ENCODE results near the gene TMEM120B. TPM values are rescaled to one million over a fixed set of nuclear protein-coding genes. Genes with fewer than 3 reads are reported as not detected.

Gene TMEM120B
- total RNA-seq, 2 experiments from 2014 or later, result 12.4 to 21.5 TPM

DNA sequence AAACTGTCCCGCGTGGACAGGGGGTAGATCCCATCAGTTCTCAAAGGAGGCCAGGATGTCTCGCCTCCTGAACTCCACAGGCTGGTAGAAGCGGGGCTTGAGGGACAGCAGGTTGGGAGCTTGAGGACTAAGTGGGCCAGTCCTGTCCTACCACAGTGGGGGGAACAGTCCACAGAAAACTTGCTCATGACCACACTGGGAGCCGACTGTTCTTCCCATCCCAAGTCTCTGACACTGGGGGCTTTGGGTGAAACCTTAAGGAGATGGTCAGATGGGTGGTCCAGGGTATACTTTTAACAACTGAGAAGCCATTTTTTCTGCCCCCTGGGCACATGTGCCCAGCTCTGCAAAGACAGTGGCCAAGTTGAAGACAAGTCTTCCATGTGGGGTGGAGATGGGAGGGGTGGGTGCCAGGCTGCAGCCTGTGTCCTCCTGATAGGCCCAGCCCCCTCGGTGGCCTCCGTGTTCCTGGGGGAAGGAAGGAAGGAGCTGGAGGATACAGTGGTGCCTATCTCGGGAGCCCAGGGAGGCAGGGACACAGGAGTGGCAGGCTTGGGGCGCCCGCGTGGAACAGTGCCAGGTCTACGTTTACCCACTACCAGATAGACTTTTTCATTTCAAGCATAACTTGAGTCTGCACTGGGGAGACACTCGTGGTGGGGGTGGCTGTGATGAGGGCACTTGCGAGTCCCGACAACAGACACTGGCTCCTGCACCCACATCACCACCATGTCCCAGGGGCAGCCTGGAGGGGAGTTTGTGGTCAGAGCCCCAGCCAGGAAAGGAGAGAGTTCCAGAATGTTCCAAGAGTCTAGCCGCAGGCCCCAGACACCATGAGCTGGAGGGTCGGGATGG, 66.2 kb downstream of the TMEM120B start:
- Histone ChIP-seq H4K20me1 (ENCODE audit: insufficient read depth, low read length) (no peaks in the 10 kb centered on the region), H3K27ac (ENCODE audit: low read depth, low read length, poor library complexity, severe bottlenecking) (no peak overlapping the region), H3K9me3 (ENCODE audit: low read length) (no peaks in the 10 kb centered on the region), H2AFZ (ENCODE audit: low read length) (no peak overlapping the region), H3K4me2 (ENCODE audit: low read length) (no peak overlapping the region), H3K4me3 (ENCODE audit: low read depth, low read length, poor library complexity, severe bottlenecking) (no peak overlapping the region), H3K4me1 (ENCODE audit: insufficient read depth, low read length, poor library complexity, severe bottlenecking) (peaks cover 41% of the 10 kb centered on the region), H3K9me2 (ENCODE audit: insufficient read depth, low read length) (no peaks in the 10 kb centered on the region), H3K79me2 (ENCODE audit: insufficient read depth, low read depth, low read length) (no peaks in the 10 kb centered on the region), H3K36me3 (ENCODE audit: insufficient read depth, low read length) (peaks cover 23% of the 10 kb centered on the region; the same call in 1 of the 2 replicates)
- POLR2A ChIA-PET, result interaction anchor here (1.2 to 2.0 kb wide), 2 partner anchors 15 to 67 kb away, joined by 6 to 9 read pairs; partner anchors contain the start of gene RHOF
- no peak for DNase-seq (ENCODE audit: low spot score)
- TF ChIP-seq EZH2phosphoT487 (IDR thresholded peaks at IDR 0.05; ENCODE audit: borderline replicate concordance, low read depth, low read length), result no peak
- TF ChIP-seq, protein P1, sequence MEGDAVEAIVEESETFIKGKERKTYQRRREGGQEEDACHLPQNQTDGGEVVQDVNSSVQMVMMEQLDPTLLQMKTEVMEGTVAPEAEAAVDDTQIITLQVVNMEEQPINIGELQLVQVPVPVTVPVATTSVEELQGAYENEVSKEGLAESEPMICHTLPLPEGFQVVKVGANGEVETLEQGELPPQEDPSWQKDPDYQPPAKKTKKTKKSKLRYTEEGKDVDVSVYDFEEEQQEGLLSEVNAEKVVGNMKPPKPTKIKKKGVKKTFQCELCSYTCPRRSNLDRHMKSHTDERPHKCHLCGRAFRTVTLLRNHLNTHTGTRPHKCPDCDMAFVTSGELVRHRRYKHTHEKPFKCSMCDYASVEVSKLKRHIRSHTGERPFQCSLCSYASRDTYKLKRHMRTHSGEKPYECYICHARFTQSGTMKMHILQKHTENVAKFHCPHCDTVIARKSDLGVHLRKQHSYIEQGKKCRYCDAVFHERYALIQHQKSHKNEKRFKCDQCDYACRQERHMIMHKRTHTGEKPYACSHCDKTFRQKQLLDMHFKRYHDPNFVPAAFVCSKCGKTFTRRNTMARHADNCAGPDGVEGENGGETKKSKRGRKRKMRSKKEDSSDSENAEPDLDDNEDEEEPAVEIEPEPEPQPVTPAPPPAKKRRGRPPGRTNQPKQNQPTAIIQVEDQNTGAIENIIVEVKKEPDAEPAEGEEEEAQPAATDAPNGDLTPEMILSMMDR (conservative IDR thresholded peaks at IDR 0.05; ENCODE audit: low read length), result no peak
- intact Hi-C loops (cut with micrococcal nuclease; ENCODE audit: unreplicated experiment), result no loop called here
- CTCF ChIA-PET (ENCODE audit: unreplicated experiment), result interaction anchor here (0.6 to 0.9 kb wide), 2 partner anchors 15 to 24 kb away, joined by 3 to 8 read pairs; no protein-coding TSS in a partner anchor
- BruUV-seq (replicated peaks), result no TSS peak

DNA sequence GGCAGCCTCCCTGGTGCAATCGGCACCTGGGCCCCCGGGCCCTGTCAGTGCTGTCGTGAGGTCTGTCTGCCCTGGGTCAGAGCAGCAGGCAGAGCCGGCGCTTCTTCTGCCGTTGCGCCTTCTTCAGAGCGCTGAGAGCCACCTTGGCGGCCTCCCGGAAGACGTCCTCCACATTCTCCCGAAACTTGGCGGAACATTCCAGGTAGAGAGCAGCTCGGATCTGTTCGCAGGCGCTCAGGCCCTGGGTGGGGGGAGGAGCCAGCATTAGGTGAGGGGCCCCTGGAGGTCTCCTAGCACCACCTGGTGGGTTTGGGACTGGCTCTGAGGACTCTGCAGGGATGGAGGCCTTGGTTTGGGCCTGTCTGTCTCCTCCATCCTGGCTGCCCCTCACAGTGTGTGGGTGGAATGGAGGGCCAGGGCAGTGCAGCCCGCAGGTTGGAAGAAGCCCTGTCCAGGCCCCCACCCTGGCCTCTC, 66.9 kb downstream of the TMEM120B start:
- no peak overlapping the region for H3K4me3 ChIP-seq (ENCODE audit: low read depth, low read length, poor library complexity, severe bottlenecking)
- H3K9me2 ChIP-seq (ENCODE audit: insufficient read depth, low read length), result no peaks in the 10 kb centered on the region
- H3K4me1 ChIP-seq (ENCODE audit: insufficient read depth, low read length, poor library complexity, severe bottlenecking), result peaks cover 41% of the 10 kb centered on the region
- H2AFZ ChIP-seq (ENCODE audit: low read length), result no peak overlapping the region
- H3K9me3 ChIP-seq (ENCODE audit: low read length), result no peaks in the 10 kb centered on the region
- no peak overlapping the region for H3K27ac ChIP-seq (ENCODE audit: low read depth, low read length, poor library complexity, severe bottlenecking)
- no peaks in the 10 kb centered on the region for H3K79me2 ChIP-seq (ENCODE audit: insufficient read depth, low read depth, low read length)
- DNase-seq (ENCODE audit: low spot score), result no peak
- peaks cover 23% of the 10 kb centered on the region; the same call in 1 of the 2 replicates for H3K36me3 ChIP-seq (ENCODE audit: insufficient read depth, low read length)
- POLR2A ChIA-PET, result no interaction called here
- CTCF ChIA-PET (ENCODE audit: unreplicated experiment), result interaction anchor here (0.9 kb wide), 1 partner anchor 15 kb away, joined by 3 read pairs; no protein-coding TSS in a partner anchor
- no TSS peak for BruUV-seq (replicated peaks)
- no peaks in the 10 kb centered on the region for H4K20me1 ChIP-seq (ENCODE audit: insufficient read depth, low read length)
- intact Hi-C loops (cut with micrococcal nuclease; ENCODE audit: unreplicated experiment), result no loop called here
- H3K4me2 ChIP-seq (ENCODE audit: low read length), result no peak overlapping the region
- TF ChIP-seq, protein P1 (conservative IDR thresholded peaks at IDR 0.05; ENCODE audit: low read length), result no peak
- no peak for TF ChIP-seq EZH2phosphoT487 (IDR thresholded peaks at IDR 0.05; ENCODE audit: borderline replicate concordance, low read depth, low read length)

DNA sequence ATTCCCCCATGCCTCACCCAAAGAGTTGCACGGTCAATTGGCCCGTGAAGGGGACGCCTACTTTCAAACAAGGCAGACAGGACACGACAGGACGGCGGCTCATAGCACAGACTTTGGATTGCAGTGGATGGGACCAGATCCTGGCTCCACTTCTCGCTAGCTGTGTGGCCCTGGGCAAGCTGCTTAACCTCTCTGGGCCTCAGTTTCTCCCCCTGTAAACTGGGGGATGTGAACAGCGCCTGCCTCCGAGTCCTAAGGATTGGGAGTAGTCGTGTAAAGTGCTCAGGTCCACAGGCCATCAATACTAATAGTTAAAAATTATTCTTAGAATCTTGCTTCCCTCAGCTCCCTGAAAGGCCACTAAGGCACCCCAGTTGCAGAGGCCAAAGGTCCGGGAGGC, 67.9 kb downstream of the TMEM120B start:
- ChIA-PET CTCF (ENCODE audit: unreplicated experiment) (no interaction called here), POLR2A (no interaction called here)
- no peak for DNase-seq (ENCODE audit: low spot score)
- Histone ChIP-seq H3K4me2 (ENCODE audit: low read length) (no peak overlapping the region), H3K27ac (ENCODE audit: low read depth, low read length, poor library complexity, severe bottlenecking) (no peak overlapping the region), H2AFZ (ENCODE audit: low read length) (no peak overlapping the region), H3K9me2 (ENCODE audit: insufficient read depth, low read length) (no peaks in the 10 kb centered on the region), H3K36me3 (ENCODE audit: insufficient read depth, low read length) (peaks cover 23% of the 10 kb centered on the region; the same call in 1 of the 2 replicates), H3K4me3 (ENCODE audit: low read depth, low read length, poor library complexity, severe bottlenecking) (no peak overlapping the region), H3K4me1 (ENCODE audit: insufficient read depth, low read length, poor library complexity, severe bottlenecking) (peaks cover 46% of the 10 kb centered on the region), H3K9me3 (ENCODE audit: low read length) (no peaks in the 10 kb centered on the region), H4K20me1 (ENCODE audit: insufficient read depth, low read length) (no peaks in the 10 kb centered on the region), H3K79me2 (ENCODE audit: insufficient read depth, low read depth, low read length) (no peaks in the 10 kb centered on the region)
- TF ChIP-seq, protein P1 (conservative IDR thresholded peaks at IDR 0.05; ENCODE audit: low read length), result no peak
- TF ChIP-seq EZH2phosphoT487 (IDR thresholded peaks at IDR 0.05; ENCODE audit: borderline replicate concordance, low read depth, low read length), result no peak
- no TSS peak for BruUV-seq (replicated peaks)
- intact Hi-C loops (cut with micrococcal nuclease; ENCODE audit: unreplicated experiment), result no loop called here

Measured in OCI-LY7 (cell line).